Measurements from ENCODE around the gene WDFY4. TPM values are rescaled to one million over a fixed set of nuclear protein-coding genes. Genes with fewer than 3 reads are reported as not detected.

Gene WDFY4
- total RNA-seq, 1 experiment from 2014 or later: 0.23 TPM

- Histone ChIP-seq H3K36me3 (ENCODE audit: control insufficient read depth, insufficient read depth, low read length) (no peaks in the 10 kb centered on the region), H3K27me3 (ENCODE audit: control insufficient read depth, insufficient read depth, low read length) (peaks cover 4% of the 10 kb centered on the region; the same call in 1 of the 2 replicates), H3K9me3 (ENCODE audit: control insufficient read depth, insufficient read depth, low read depth, low read length) (no peaks in the 10 kb centered on the region), H3K27ac (ENCODE audit: low read length) (no peak overlapping the region), H3K4me3 (ENCODE audit: low read depth in 2 of 2, low read length in 2 of 2) (no peak overlapping the region), H3K4me1 (ENCODE audit: control insufficient read depth, insufficient read depth, low read length) (no peaks in the 10 kb centered on the region)
- ChIA-PET CTCF (no interaction called here), POLR2A (no interaction called here)
- no peak for ATAC-seq
- intact Hi-C loops (cut with micrococcal nuclease; ENCODE audit: unreplicated experiment) (no loop called here), in situ Hi-C loops (cut with HindIII; ENCODE audit: low pct_unique_long_range_greater_than_20kb, low sequenced_read_pairs) (no loop called here)
- BruUV-seq (replicated peaks): no TSS peak
- no peak for DNase-seq (ENCODE audit: low read depth, low spot score)
- TF ChIP-seq SIN3A (IDR thresholded peaks at IDR 0.05; ENCODE audit: borderline replicate concordance, insufficient read depth, low read depth, low read length) (no peak), REST (IDR thresholded peaks at IDR 0.05; ENCODE audit: insufficient read depth in 1 of 2, low read depth in 2 of 2, low read length in 1 of 2) (no peak), TCF7L2 (IDR thresholded peaks at IDR 0.05; ENCODE audit: low read depth, low read length) (no peak), POLR2AphosphoS5 (IDR thresholded peaks at IDR 0.05; ENCODE audit: low read depth, low read length) (no peak)
- TF ChIP-seq, protein P1, sequence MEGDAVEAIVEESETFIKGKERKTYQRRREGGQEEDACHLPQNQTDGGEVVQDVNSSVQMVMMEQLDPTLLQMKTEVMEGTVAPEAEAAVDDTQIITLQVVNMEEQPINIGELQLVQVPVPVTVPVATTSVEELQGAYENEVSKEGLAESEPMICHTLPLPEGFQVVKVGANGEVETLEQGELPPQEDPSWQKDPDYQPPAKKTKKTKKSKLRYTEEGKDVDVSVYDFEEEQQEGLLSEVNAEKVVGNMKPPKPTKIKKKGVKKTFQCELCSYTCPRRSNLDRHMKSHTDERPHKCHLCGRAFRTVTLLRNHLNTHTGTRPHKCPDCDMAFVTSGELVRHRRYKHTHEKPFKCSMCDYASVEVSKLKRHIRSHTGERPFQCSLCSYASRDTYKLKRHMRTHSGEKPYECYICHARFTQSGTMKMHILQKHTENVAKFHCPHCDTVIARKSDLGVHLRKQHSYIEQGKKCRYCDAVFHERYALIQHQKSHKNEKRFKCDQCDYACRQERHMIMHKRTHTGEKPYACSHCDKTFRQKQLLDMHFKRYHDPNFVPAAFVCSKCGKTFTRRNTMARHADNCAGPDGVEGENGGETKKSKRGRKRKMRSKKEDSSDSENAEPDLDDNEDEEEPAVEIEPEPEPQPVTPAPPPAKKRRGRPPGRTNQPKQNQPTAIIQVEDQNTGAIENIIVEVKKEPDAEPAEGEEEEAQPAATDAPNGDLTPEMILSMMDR (IDR thresholded peaks at IDR 0.05): no peak
Measured at GRCh38 chr10:48737886-48738285, 53.2 kb downstream of the WDFY4 start.

- POLR2A ChIA-PET: no interaction called here
- no peaks in the 10 kb centered on the region for H3K4me1 ChIP-seq (ENCODE audit: control insufficient read depth, insufficient read depth, low read length)
- CTCF ChIA-PET: no interaction called here
- H3K36me3 ChIP-seq (ENCODE audit: control insufficient read depth, insufficient read depth, low read length): no peaks in the 10 kb centered on the region
- TF ChIP-seq POLR2AphosphoS5 (IDR thresholded peaks at IDR 0.05; ENCODE audit: low read depth, low read length) (no peak), SIN3A (IDR thresholded peaks at IDR 0.05; ENCODE audit: borderline replicate concordance, insufficient read depth, low read depth, low read length) (no peak), REST (IDR thresholded peaks at IDR 0.05; ENCODE audit: insufficient read depth in 1 of 2, low read depth in 2 of 2, low read length in 1 of 2) (no peak), TCF7L2 (IDR thresholded peaks at IDR 0.05; ENCODE audit: low read depth, low read length) (no peak)
- TF ChIP-seq, protein P1 (IDR thresholded peaks at IDR 0.05): no peak
- in situ Hi-C loops (cut with HindIII; ENCODE audit: low pct_unique_long_range_greater_than_20kb, low sequenced_read_pairs) (no loop called here), intact Hi-C loops (cut with micrococcal nuclease; ENCODE audit: unreplicated experiment) (no loop called here)
- ATAC-seq (no peak), DNase-seq (ENCODE audit: low read depth, low spot score) (no peak)
- H3K27me3 ChIP-seq (ENCODE audit: control insufficient read depth, insufficient read depth, low read length): 0 out of 2 replicates have a peak, but pooled peaks cover 4% of the 10 kb centered on the region
- H3K27ac ChIP-seq (ENCODE audit: low read length): no peak overlapping the region
- no TSS peak for BruUV-seq (replicated peaks)
- H3K9me3 ChIP-seq (ENCODE audit: control insufficient read depth, insufficient read depth, low read depth, low read length): no peaks in the 10 kb centered on the region
- H3K4me3 ChIP-seq (ENCODE audit: low read depth in 2 of 2, low read length in 2 of 2): no peak overlapping the region
Measured at GRCh38 chr10:48739170-48739569, 54.5 kb downstream of the WDFY4 start.
